Panc1 (cell line): ENCODE measurements around the gene PDZD8. TPM values are rescaled to one million over a fixed set of nuclear protein-coding genes. Genes with fewer than 3 reads are reported as not detected.

ENCODE experiments used
- ATAC-seq: fragments of 200-7000 bp; cut with Tn5 transposase; 2 replicates; pipeline ENCODE4 v1.9.1; 2020; ENCODE audit warnings: mild to moderate bottlenecking, moderate library complexity
- BruUV-seq: library from RNA; stranded (reverse); fragments of 400-500 nt; replicated peaks from 2 replicates; lab custom pipeline; 2021; lab: Mats Ljungman, UMichigan
- CTCF ChIA-PET: fragments of 300-600 bp; sonication (Branson Sonifier 250); formaldehyde crosslinking; loops from one replicate; lab custom pipeline; 2022; ENCODE audit warnings: antibody characterized with exemption; lab: Charles Lee
- POLR2A ChIA-PET: fragments of 300-600 bp; sonication (Branson Sonifier 250); formaldehyde crosslinking; loops from one replicate; lab custom pipeline; 2022; ENCODE audit warnings: antibody characterized with exemption; lab: Charles Lee
- DNase-seq: peaks from one replicate; pipeline ENCODE4 v3.0.0-alpha.2; 2010; ENCODE audit warnings: low read depth, low spot score
- H3K27ac ChIP-seq: 2 replicates; pipeline ENCODE4 v1.5.1; 2011; ENCODE audit warnings: mild to moderate bottlenecking, low read length, inconsistent platforms
- H3K27me3 ChIP-seq: fragments of 200-500 bp; sonication (Bioruptor generic); 2 replicates; pipeline ENCODE4 v1.6.0; 2014; ENCODE audit warnings: low read length, inconsistent platforms; ENCODE audit not compliant: control insufficient read depth, insufficient read depth
- H3K36me3 ChIP-seq: fragments of 200-500 bp; sonication (Bioruptor generic); 2 replicates; pipeline ENCODE4 v1.5.1; 2014; ENCODE audit warnings: inconsistent platforms, mild to moderate bottlenecking, low read length, moderate library complexity; ENCODE audit not compliant: control insufficient read depth, insufficient read depth
- H3K4me1 ChIP-seq: 2 replicates; pipeline ENCODE4 v1.5.1; 2011; ENCODE audit warnings: inconsistent platforms, mild to moderate bottlenecking, low read length, moderate library complexity; ENCODE audit not compliant: control insufficient read depth, insufficient read depth
- H3K4me3 ChIP-seq, 2 experiments: 2 replicates each; pipeline ENCODE4 v1.5.1; 2011 to 2012; ENCODE audit warnings: low read depth in 2 of 2, low read length in 2 of 2, mild to moderate bottlenecking in 2 of 2, inconsistent platforms in 1 of 2, moderate library complexity in 1 of 2
- H3K9me3 ChIP-seq: fragments of 200-500 bp; sonication (Bioruptor generic); 2 replicates; pipeline ENCODE4 v1.5.1; 2014; ENCODE audit warnings: low read depth, mild to moderate bottlenecking, inconsistent platforms, low read length, moderate library complexity; ENCODE audit not compliant: control insufficient read depth, insufficient read depth
- CTCF ChIP-seq: fragments of 450-650 bp; IDR thresholded peaks from 2 replicates; pipeline ENCODE4 v1.5.1; 2017; ENCODE audit warnings: mild to moderate bottlenecking
- POLR2AphosphoS5 ChIP-seq: IDR thresholded peaks from 2 replicates; pipeline ENCODE4 v1.6.1; 2012; ENCODE audit warnings: mild to moderate bottlenecking, low read depth, low read length, moderate library complexity
- SIN3A ChIP-seq: IDR thresholded peaks from 2 replicates; pipeline ENCODE4 v1.6.1; 2012; ENCODE audit warnings: low read depth, mild to moderate bottlenecking, low read length, moderate library complexity, borderline replicate concordance; ENCODE audit not compliant: insufficient read depth
- TCF7L2 ChIP-seq: IDR thresholded peaks from 2 replicates; pipeline ENCODE4 v1.6.1; 2011; ENCODE audit warnings: mild to moderate bottlenecking, low read depth, low read length, inconsistent platforms
- in situ Hi-C: cut with HindIII; loops from 2 replicates; pipeline ENCODE4 v1.10.0; 2016; ENCODE audit warnings: low sequenced_read_pairs, low pct_unique_long_range_greater_than_20kb
- intact Hi-C: fragments of 100-400 bp; cut with micrococcal nuclease; formaldehyde crosslinking; loops from one replicate; pipeline ENCODE4 v1.10.0; 2022; ENCODE audit not compliant: unreplicated experiment
- total RNA-seq: library from RNA; stranded (reverse); gene quantifications from one replicate; pipeline ENCODE4 v1.2.1, GENCODE V29; 2021; ENCODE audit not compliant: unreplicated experiment
- TF ChIP-seq, protein P1 (sequence below), 2 experiments: IDR thresholded peaks; 2 replicates each; pipeline ENCODE4 v1.6.1; 2011 to 2012; ENCODE audit warnings: low read depth in 2 of 2, control low read depth in 1 of 2, low read length in 1 of 2, mild to moderate bottlenecking in 1 of 2, moderate library complexity in 1 of 2; ENCODE audit not compliant: insufficient read depth in 1 of 2

PDZD8 gene
- total RNA-seq, 1 experiment from 2014 or later, result 44.7 TPM

GRCh38 chr10:117341061-117341460 is 34.2 kb downstream of the PDZD8 start:
- Histone ChIP-seq H3K9me3 (no peaks in the 10 kb centered on the region), H3K27ac (no peak overlapping the region), H3K4me1 (peaks cover 33% of the 10 kb centered on the region), H3K36me3 (no peaks in the 10 kb centered on the region), H3K27me3 (no peaks in the 10 kb centered on the region), H3K4me3 (no peak overlapping the region)
- intact Hi-C loops (no loop called here), in situ Hi-C loops (no loop called here)
- POLR2A ChIA-PET, result no interaction called here
- CTCF ChIA-PET, result no interaction called here
- BruUV-seq, result no TSS peak
- DNase-seq (no peak), ATAC-seq (no peak)
- TF ChIP-seq TCF7L2 (no peak), SIN3A (no peak), CTCF (no peak)
- TF ChIP-seq, protein P1, sequence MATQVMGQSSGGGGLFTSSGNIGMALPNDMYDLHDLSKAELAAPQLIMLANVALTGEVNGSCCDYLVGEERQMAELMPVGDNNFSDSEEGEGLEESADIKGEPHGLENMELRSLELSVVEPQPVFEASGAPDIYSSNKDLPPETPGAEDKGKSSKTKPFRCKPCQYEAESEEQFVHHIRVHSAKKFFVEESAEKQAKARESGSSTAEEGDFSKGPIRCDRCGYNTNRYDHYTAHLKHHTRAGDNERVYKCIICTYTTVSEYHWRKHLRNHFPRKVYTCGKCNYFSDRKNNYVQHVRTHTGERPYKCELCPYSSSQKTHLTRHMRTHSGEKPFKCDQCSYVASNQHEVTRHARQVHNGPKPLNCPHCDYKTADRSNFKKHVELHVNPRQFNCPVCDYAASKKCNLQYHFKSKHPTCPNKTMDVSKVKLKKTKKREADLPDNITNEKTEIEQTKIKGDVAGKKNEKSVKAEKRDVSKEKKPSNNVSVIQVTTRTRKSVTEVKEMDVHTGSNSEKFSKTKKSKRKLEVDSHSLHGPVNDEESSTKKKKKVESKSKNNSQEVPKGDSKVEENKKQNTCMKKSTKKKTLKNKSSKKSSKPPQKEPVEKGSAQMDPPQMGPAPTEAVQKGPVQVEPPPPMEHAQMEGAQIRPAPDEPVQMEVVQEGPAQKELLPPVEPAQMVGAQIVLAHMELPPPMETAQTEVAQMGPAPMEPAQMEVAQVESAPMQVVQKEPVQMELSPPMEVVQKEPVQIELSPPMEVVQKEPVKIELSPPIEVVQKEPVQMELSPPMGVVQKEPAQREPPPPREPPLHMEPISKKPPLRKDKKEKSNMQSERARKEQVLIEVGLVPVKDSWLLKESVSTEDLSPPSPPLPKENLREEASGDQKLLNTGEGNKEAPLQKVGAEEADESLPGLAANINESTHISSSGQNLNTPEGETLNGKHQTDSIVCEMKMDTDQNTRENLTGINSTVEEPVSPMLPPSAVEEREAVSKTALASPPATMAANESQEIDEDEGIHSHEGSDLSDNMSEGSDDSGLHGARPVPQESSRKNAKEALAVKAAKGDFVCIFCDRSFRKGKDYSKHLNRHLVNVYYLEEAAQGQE (IDR thresholded peaks at IDR 0.05; ENCODE audit: insufficient read depth in 1 of 2, low read depth in 2 of 2, low read length in 1 of 2), result no peak

DNA sequence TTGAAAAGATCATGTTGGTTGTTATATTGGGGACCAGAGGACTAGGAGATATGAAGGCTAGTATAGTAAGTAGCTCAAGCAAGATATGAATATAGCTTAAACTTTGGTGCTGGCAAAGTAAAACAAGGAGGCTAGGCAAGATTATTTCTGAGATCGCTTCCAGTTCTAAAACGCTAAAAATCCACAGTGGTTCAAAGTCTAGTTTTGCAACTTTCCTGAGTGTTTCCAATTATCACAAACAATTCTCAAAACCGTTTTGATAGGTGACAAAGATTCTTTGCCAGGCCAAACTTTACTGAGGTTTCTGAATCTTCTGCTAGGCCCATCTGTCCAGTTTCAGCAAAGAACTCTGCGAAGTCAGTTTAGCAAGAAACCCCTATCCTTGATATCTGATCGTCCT is 35.3 kb downstream of the PDZD8 start:
- Histone ChIP-seq H3K4me3 (no peak overlapping the region), H3K4me1 (peaks cover 27% of the 10 kb centered on the region), H3K27ac (no peak overlapping the region), H3K36me3 (no peaks in the 10 kb centered on the region), H3K27me3 (no peaks in the 10 kb centered on the region), H3K9me3 (peaks cover 2% of the 10 kb centered on the region; the same call in 1 of the 2 replicates)
- BruUV-seq, result no TSS peak
- in situ Hi-C loops (no loop called here), intact Hi-C loops (no loop called here)
- CTCF ChIA-PET, result no interaction called here
- TF ChIP-seq POLR2AphosphoS5 (no peak), TCF7L2 (no peak)
- DNase-seq, result no peak
- no peak for ATAC-seq
- POLR2A ChIA-PET, result no interaction called here

- H3K27ac ChIP-seq, result no peak overlapping the region
- peaks cover 4% of the 10 kb centered on the region; the same call in 1 of the 2 replicates for H3K9me3 ChIP-seq
- POLR2A ChIA-PET, result interaction anchor here (0.7 kb wide), 1 partner anchor 29 kb away, joined by 3 read pairs; no protein-coding TSS in a partner anchor
- ATAC-seq (no peak), DNase-seq (no peak)
- H3K4me3 ChIP-seq, result no peak overlapping the region
- H3K4me1 ChIP-seq, result peaks cover 24% of the 10 kb centered on the region
- no peaks in the 10 kb centered on the region for H3K36me3 ChIP-seq
- in situ Hi-C loops, result no loop called here
- CTCF ChIA-PET, result interaction anchor here (0.5 kb wide), 1 partner anchor 1466 kb away, joined by 5 read pairs; no protein-coding TSS in a partner anchor
- BruUV-seq, result no TSS peak
- H3K27me3 ChIP-seq, result no peaks in the 10 kb centered on the region
- TF ChIP-seq SIN3A (no peak), POLR2AphosphoS5 (no peak), CTCF (no peak), TCF7L2 (no peak)
- TF ChIP-seq, protein P1 (IDR thresholded peaks at IDR 0.05; ENCODE audit: insufficient read depth in 1 of 2, low read depth in 2 of 2, low read length in 1 of 2), result no peak
- intact Hi-C loops, result no loop called here
These were observed 35.7 kb downstream of the PDZD8 start for GRCh38 chr10:117339578-117339977.
